Activated CD4-positive, alpha-beta T cell treated with anti-CD3 and anti-CD28 coated beads, Interleukin-2, amount 50 U/mL, for 16 hours (primary cell): ENCODE results near the gene RPTOR.
"Not testable (repeated sequence)": the region's sequence is repeated elsewhere in the genome, so short reads cannot be mapped to it uniquely, and the experiment has no call there.

Experiments
- DNase-seq: peaks from one replicate; pipeline ENCODE4 v3.0.0-alpha.2; 2020

RPTOR gene

GRCh38 chr17:80516171-80516932 lies 28.3 kb upstream of the RPTOR start:
- no peak for DNase-seq

- no peak for DNase-seq
Observed at GRCh38 chr17:80517641-80518040, 27.0 kb upstream of the RPTOR start.

GRCh38 chr17:80518392-80518791 lies 26.2 kb upstream of the RPTOR start:
- no peak for DNase-seq

GRCh38 chr17:80519091-80519781 lies 25.4 kb upstream of the RPTOR start:
- no peak for DNase-seq

GRCh38 chr17:80520810-80521455 lies 23.7 kb upstream of the RPTOR start:
- DNase-seq, result no peak

GRCh38 chr17:80523054-80523744 lies 21.4 kb upstream of the RPTOR start:
- no peak for DNase-seq

GRCh38 chr17:80523956-80524712 lies 20.5 kb upstream of the RPTOR start:
- DNase-seq, result no peak

GRCh38 chr17:80526116-80526910 lies 18.3 kb upstream of the RPTOR start:
- no peak for DNase-seq

- no peak for DNase-seq
Observed at GRCh38 chr17:80527016-80527645, 17.5 kb upstream of the RPTOR start.

GRCh38 chr17:80528536-80528935 lies 16.1 kb upstream of the RPTOR start:
- DNase-seq, result no peak

- DNase-seq, result no peak
Observed at GRCh38 chr17:80529104-80529903, 15.3 kb upstream of the RPTOR start.

- DNase-seq, result no peak
Observed at GRCh38 chr17:80529904-80530292, 14.7 kb upstream of the RPTOR start.

GRCh38 chr17:80531400-80531799 lies 13.2 kb upstream of the RPTOR start:
- DNase-seq, result no peak

- not testable (repeated sequence) for DNase-seq
Observed at GRCh38 chr17:80537386-80537785, 7.3 kb upstream of the RPTOR start.

- no peak for DNase-seq
Observed at GRCh38 chr17:80538484-80538883, 6.2 kb upstream of the RPTOR start.

- no peak for DNase-seq
Observed at GRCh38 chr17:80539022-80539641, 5.5 kb upstream of the RPTOR start.

- no peak for DNase-seq
Observed at GRCh38 chr17:80545499-80545826, 825 bp downstream of the RPTOR start.

GRCh38 chr17:80546267-80546666 lies 1.6 kb downstream of the RPTOR start:
- no peak for DNase-seq

GRCh38 chr17:80552523-80552922 lies 7.9 kb downstream of the RPTOR start:
- no peak for DNase-seq

- no peak for DNase-seq
Observed at GRCh38 chr17:80555266-80555665, 10.6 kb downstream of the RPTOR start.
